ENCODE data around the gene ZNF625.
A peak's percentile ranks its signal among the peaks of the same experiment; 100 is the strongest.

The ZNF625 gene

DNA sequence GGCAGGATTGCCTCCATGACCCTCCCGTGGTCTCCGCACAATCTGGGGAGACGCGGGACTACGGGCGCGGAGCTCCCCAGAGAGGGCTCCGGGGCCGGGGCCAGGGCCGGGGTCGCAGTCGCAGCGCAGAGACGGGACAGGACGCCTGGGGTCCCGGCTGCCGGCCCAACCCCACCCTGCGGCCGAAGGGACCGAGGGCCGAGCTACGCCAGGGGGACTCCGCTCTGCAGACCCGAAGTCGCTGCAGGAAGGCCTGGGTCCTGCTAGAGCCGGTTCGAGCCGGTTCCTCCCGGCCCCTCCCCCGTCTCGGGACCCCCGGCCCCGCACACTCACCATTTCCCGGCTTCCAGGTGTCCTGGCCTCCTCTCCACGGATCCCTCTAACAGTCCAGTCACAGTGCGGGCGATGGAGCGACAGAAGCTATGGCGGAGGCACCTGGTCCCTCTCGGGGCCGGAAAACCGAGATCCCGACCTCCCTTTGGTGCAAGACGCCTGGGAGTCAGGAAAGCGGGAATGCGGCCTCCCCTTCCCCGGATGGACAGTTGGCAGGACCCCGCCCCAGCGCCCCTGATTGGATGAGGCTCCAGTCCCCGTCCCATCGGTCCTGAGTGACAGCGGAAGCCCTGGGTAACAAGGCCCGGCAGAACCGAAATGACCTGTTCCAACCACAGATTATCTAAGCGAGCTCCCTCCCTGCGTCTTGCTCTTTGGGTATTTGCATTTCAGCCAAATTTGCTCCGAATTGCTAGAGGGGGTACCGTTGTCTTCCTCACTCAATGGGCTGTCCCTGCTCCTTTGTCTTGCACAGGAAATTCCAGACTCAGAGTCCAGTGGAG lies at the start of gene ZNF625:
ZNF625 (minus strand) TSS at position 512 of the 836 bp plus-strand sequence; CDS start at position 336, 176 bp downstream.
- no peak for DNase-seq (ENCODE audit: low read depth)

DNA sequence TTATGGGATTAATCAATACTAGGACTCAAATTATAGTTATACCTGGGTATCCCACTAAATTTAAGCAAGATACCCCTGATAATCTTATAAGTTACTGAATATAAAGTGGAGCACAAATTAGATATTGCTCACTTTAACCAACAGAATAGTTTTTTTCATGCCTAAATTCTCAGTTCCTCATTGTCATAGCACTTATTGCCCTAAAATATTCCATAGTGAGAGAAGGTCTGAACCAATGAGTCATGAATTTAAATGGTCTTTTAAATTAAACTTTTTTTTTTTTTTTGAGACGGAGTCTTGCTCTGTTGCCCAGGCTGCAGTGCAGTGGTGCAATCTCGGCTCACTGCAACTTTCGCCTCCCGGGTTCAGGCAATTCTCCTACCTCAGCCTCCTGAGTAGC lies 48.8 kb upstream of the ZNF625 start:
- DNase-seq (ENCODE audit: low read depth) = no peak

GRCh38 chr19:12202250-12202649 lies 45.7 kb upstream of the ZNF625 start:
- peak; percentile 2 for DNase-seq (ENCODE audit: low read depth)

DNA sequence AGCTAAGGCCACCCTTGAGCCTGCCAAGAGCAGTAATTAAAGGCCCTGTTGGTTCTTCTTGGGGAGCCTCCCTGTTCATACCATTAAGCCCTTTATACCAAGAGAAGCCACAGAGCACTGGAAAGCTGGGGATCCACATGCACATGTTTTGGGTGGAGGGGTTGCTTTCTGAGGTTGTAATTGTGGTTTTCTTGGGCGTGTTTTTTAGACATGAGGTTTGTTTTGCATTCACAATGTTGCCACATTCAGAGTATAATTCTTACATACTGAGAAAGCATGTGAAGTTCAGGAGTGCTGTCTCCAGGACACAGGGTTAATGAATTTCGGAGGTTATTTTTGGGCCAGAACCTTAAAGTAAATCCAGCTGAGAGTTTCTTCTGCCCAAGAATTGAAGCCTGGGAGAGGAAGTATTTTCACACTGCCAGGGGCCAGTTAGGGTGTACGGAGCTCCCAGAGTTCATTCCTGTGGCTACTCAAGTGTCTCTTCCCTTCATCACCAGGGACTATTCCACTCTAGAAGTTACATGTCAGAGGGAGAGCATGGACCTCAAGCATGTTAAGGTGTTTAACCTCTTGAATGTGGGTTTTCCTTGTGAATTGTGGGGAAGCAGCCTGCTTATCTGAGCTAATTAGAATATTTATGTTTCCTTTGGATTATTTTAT lies 43.4 kb upstream of the ZNF625 start:
- no peak for DNase-seq (ENCODE audit: low read depth)

GRCh38 chr19:12198136-12198535 lies 41.6 kb upstream of the ZNF625 start:
- DNase-seq (ENCODE audit: low read depth) = no peak

DNA sequence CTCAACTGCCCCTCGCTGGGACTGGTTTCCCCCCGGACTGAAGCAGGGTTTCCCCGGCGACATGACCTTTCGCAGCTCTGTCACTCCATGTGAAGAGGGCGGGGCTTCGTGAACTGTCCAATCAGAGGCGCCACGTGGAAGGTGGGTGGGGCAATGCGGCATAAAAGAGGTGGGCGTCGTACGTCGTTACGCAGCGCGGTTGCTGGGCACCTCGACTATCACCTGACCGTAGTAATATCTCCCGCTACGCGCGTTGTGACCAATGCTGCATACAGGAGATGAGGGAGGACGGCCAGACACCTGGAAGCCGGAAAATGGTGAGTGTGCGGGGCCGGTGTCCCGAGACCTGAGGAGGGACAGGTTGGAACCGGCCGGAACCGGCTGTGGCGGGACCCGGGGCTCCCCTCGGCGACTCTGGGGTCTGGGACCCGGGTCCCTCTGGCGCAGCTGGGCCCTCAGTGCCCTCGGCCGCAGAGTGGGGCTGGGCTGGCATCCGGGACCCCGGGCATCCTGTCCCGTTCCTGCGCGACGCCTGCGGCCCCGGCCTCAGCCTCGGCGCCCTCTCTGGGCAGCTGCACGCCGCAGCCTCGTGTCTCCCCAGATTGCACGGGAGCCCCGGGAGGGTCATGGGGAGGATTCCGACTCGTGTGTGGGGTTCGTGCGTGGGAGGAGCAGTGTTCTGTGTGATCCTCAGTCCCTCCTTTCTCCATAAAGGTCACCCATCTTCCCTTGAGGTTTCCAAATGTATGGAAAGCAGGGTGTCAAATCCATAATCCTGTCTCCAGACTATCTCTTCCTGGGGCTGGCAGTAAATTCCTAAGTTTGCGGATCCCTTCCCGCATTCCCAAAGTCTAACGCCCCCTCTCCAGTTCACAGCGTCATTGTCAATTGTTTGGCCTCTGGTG lies 38.5 kb upstream of the ZNF625 start:
- peak; percentile 50 for DNase-seq (ENCODE audit: low read depth)

DNA sequence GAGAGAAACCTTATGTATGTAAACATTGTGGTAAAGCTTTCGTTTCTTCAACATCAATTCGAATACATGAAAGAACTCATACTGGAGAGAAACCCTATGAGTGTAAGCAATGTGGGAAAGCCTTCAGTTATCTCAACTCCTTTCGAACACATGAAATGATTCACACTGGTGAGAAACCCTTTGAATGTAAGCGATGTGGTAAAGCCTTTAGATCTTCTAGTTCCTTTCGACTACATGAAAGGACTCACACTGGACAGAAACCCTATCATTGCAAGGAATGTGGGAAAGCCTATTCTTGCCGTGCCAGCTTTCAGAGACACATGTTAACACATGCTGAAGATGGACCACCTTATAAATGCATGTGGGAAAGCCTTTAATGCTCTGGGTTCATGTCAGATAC lies 31.1 kb upstream of the ZNF625 start:
- no peak for DNase-seq (ENCODE audit: low read depth)

- DNase-seq (ENCODE audit: low read depth) = no peak
Observed at GRCh38 chr19:12180377-12180776, 23.8 kb upstream of the ZNF625 start.

- no peak for DNase-seq (ENCODE audit: low read depth)
Observed at GRCh38 chr19:12166626-12167025, 10.1 kb upstream of the ZNF625 start.

GRCh38 chr19:12163826-12164225 lies 7.3 kb upstream of the ZNF625 start:
- no peak for DNase-seq (ENCODE audit: low read depth)

DNA sequence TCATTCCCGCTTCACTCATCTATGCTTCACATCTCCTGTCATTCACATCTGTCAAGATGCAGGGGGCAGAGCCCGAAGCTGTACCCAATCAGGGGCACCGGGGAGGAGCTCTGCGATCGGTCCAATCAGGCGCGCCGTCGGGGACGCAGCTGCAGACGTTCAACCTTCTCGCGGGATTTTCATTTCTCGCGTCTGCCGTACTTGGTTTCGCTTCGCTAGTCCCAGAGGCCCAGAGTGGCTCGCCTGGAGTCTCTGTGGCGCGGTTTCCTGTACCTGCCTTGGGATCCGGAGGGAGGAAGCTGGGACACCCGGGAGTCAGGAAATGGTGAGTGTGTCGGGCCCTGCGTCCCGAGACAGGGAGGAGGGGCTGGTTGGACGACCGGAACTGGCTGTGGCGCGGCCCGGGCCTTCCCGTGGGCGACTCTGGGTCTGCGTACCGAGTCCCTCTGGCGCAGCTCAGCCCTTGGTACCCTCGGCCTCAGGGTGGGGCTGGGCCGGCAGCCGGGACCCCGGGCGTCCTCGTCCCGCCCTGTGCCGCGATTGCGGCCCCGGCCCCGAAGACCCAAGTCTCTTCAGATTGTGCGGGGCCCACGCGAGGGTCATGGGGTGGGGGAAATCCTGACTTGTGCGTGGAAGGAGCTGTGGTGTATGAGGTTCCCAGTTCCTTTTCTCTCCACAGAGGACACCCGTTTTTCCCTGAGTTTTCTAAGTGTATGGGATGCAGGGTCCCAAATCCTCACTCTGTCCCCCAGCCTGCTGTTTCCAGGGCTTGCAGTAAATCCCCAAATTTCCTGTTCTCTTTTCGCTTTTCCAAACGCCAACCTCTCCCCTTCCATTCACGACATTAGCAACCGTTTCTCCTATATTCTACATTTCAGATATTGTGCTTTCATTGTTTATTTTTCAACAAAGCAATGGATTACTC lies 6.6 kb upstream of the ZNF625 start, which contains the start of gene ZNF136:
ZNF136 (plus strand) TSS at position 215 of the 925 bp plus-strand sequence; CDS start at position 323, 108 bp downstream.
- peak; percentile 82 for DNase-seq (ENCODE audit: low read depth)

DNA sequence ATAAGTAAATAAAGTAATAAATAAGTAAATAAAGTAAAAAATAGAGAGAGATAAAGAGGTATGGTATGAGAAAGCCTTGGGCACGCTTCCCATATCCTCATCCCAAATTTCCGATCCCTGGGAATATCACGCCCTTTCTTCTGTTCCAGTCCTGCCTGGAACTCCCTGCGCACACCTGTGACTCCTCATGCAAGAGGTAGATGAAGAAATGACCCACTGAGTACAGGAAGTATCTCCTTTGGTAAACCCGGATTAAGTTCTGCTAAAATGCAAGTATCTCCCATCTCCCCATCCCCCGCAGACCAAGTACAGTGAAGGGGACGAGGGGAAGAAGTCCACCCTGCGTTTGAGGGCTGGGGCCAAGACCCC lies 6.0 kb upstream of the ZNF625 start:
- DNase-seq (ENCODE audit: low read depth) = no peak

GRCh38 chr19:12159773-12160414 lies 3.4 kb upstream of the ZNF625 start:
- DNase-seq (ENCODE audit: low read depth) = no peak

- no peak for DNase-seq (ENCODE audit: low read depth)
Observed at GRCh38 chr19:12155324-12155860, 1.1 kb downstream of the ZNF625 start.

- DNase-seq (ENCODE audit: low read depth) = no peak
Observed at GRCh38 chr19:12145348-12145747, 11.2 kb downstream of the ZNF625 start.

- no peak for DNase-seq (ENCODE audit: low read depth)
Observed at GRCh38 chr19:12141405-12141736, 15.2 kb downstream of the ZNF625 start.

GRCh38 chr19:12140545-12141404 lies 15.8 kb downstream of the ZNF625 start:
- DNase-seq (ENCODE audit: low read depth) = peak; percentile 65

DNA sequence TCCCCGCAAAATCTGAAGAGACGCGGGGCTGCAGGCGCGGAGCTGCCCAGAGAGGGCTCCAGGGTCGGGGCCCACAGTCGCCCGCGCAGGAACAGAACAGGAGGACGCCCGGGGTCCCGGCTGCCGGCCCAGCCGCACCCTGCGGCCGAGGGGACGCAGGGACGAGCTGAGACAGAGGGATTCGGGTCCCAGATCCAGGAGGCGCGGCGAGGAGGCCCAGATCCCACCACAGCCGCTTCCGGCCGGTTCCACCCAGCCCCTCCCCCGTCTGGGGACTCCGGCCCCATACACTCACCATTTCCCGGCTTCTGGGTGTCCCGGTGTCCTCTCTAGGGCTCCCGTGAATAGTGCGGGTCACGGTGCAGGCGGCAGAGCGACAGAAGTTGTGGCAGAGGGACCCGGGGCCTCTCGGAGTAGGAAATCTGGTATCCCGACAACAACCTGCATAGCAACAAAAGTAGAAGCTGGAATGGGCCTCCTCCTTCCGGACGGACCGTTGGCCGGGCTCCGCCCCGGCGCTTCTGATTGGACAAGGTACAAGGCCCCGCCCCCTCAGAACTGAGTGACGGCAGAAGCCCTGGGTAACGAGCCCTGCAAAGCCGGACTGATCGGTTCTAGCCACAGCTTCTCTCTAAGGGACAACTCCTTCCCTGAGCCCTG lies 16.5 kb downstream of the ZNF625 start, which contains the start of gene ZNF20:
ZNF20 (minus strand) TSS at position 466 of the 660 bp plus-strand sequence; CDS start at position 298, 168 bp downstream.
- peak; percentile 76 for DNase-seq (ENCODE audit: low read depth)

DNA sequence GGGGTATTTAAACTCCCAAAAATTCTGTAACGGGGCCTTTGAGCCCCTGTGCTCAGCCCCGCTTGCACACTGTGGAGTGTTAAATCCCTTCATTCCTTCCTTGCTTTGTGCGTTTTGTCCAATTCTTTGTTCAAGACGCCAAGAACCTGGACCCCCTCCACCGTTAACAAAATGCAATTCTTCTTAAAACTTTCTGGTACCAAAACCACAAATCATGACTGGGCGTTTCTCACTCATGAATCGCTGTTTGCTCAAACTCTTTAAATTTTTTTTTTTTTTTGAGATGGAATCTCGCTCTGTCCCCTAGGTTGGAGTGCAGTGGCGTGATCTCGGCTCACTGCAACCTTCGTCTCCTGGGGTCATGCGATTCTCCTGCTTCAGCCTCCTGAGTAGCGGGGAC lies 17.3 kb downstream of the ZNF625 start:
- DNase-seq (ENCODE audit: low read depth) = no peak
